ENCODE results near the gene TTC7B.
"Not testable (repeated sequence)": the region's sequence is repeated elsewhere in the genome, so short reads cannot be mapped to it uniquely, and the experiment has no call there.

TTC7B gene

GRCh38 chr14:90815822-90816662 lies at the start of gene TTC7B:
Gene TTC7B, minus strand, starts transcription at chr14:90816430. Its CDS starts 135 bp downstream, at chr14:90816295.
- DNase-seq (ENCODE audit: low read depth in 2 of 3, low spot score in 2 of 3), result no peak

GRCh38 chr14:90864741-90865140 lies 48.5 kb upstream of the TTC7B start:
- DNase-seq (ENCODE audit: low read depth in 2 of 3, low spot score in 2 of 3), result no peak

GRCh38 chr14:90858511-90858910 lies 42.3 kb upstream of the TTC7B start:
- DNase-seq (ENCODE audit: low read depth in 2 of 3, low spot score in 2 of 3), result no peak

GRCh38 chr14:90857866-90858265 lies 41.6 kb upstream of the TTC7B start:
- no peak for DNase-seq (ENCODE audit: low read depth in 2 of 3, low spot score in 2 of 3)

GRCh38 chr14:90856115-90856514 lies 39.9 kb upstream of the TTC7B start:
- not testable (repeated sequence) for DNase-seq (ENCODE audit: low read depth in 2 of 3, low spot score in 2 of 3)

- DNase-seq (ENCODE audit: low read depth in 2 of 3, low spot score in 2 of 3), result no peak
Measured at GRCh38 chr14:90853116-90853515, 36.9 kb upstream of the TTC7B start.

GRCh38 chr14:90851327-90852036 lies 35.3 kb upstream of the TTC7B start:
- DNase-seq (ENCODE audit: low read depth in 2 of 3, low spot score in 2 of 3), result no peak

- no peak for DNase-seq (ENCODE audit: low read depth in 2 of 3, low spot score in 2 of 3)
Measured at GRCh38 chr14:90850487-90850886, 34.3 kb upstream of the TTC7B start.

GRCh38 chr14:90849787-90850444 lies 33.7 kb upstream of the TTC7B start:
- DNase-seq (ENCODE audit: low read depth in 2 of 3, low spot score in 2 of 3), result no peak

GRCh38 chr14:90848944-90849731 lies 32.9 kb upstream of the TTC7B start:
- no peak for DNase-seq (ENCODE audit: low read depth in 2 of 3, low spot score in 2 of 3)

- no peak for DNase-seq (ENCODE audit: low read depth in 2 of 3, low spot score in 2 of 3)
Measured at GRCh38 chr14:90846511-90846910, 30.3 kb upstream of the TTC7B start.

- DNase-seq (ENCODE audit: low read depth in 2 of 3, low spot score in 2 of 3), result no peak
Measured at GRCh38 chr14:90844321-90844720, 28.1 kb upstream of the TTC7B start.

GRCh38 chr14:90842726-90843125 lies 26.5 kb upstream of the TTC7B start:
- no peak for DNase-seq (ENCODE audit: low read depth in 2 of 3, low spot score in 2 of 3)

- DNase-seq (ENCODE audit: low read depth in 2 of 3, low spot score in 2 of 3), result not testable (repeated sequence)
Measured at GRCh38 chr14:90840667-90841066, 24.4 kb upstream of the TTC7B start.

GRCh38 chr14:90839889-90840266 lies 23.6 kb upstream of the TTC7B start:
- DNase-seq (ENCODE audit: low read depth in 2 of 3, low spot score in 2 of 3), result no peak

GRCh38 chr14:90839024-90839888 lies 23.0 kb upstream of the TTC7B start:
- no peak for DNase-seq (ENCODE audit: low read depth in 2 of 3, low spot score in 2 of 3)

GRCh38 chr14:90838531-90838930 lies 22.3 kb upstream of the TTC7B start:
- DNase-seq (ENCODE audit: low read depth in 2 of 3, low spot score in 2 of 3), result not testable (repeated sequence)

GRCh38 chr14:90837355-90837754 lies 21.1 kb upstream of the TTC7B start:
- no peak for DNase-seq (ENCODE audit: low read depth in 2 of 3, low spot score in 2 of 3)

- no peak for DNase-seq (ENCODE audit: low read depth in 2 of 3, low spot score in 2 of 3)
Measured at GRCh38 chr14:90836692-90837063, 20.4 kb upstream of the TTC7B start.

GRCh38 chr14:90831821-90832220 lies 15.6 kb upstream of the TTC7B start:
- DNase-seq (ENCODE audit: low read depth in 2 of 3, low spot score in 2 of 3), result no peak

Data from activated CD8-positive, alpha-beta memory T cell treated with anti-CD3 and anti-CD28 coated beads for 48 hours (primary cell).